H1 (cell line): Measurements from ENCODE around the gene ZSWIM2. TPM values are rescaled to one million over a fixed set of nuclear protein-coding genes. Genes with fewer than 3 reads are reported as not detected.

ENCODE experiments used
- CTCF ChIA-PET: fragments of 300-600 bp; sonication (Branson Sonifier 250); formaldehyde crosslinking; loops from one replicate; lab custom pipeline; 2021; ENCODE audit not compliant: partially characterized antibody; lab: Charles Lee
- POLR2A ChIA-PET: fragments of 300-600 bp; sonication (Branson Sonifier 250); formaldehyde crosslinking; loops from one replicate; lab custom pipeline; 2021; ENCODE audit warnings: inconsistent platforms; ENCODE audit not compliant: partially characterized antibody; lab: Charles Lee
- DNase-seq, 2 experiments: peaks; one replicate each; pipeline versions ENCODE4 v3.0.0 to v3.0.0-alpha.2; 2010 to 2022; ENCODE audit warnings: low spot score in 2 of 2, low read depth in 1 of 2, mixed read lengths in 1 of 2
- FAIRE-seq: peaks from 2 replicates; lab custom pipeline; 2011; peaks lifted over from hg19 to GRCh38; lab: Jason Lieb, UNC
- H2AFZ ChIP-seq: 2 replicates; pipeline ENCODE4 v1.8.1; 2012; ENCODE audit warnings: low read length, inconsistent platforms
- H2AK5ac ChIP-seq: 2 replicates; pipeline ENCODE4 v1.6.1; 2013; ENCODE audit warnings: low read depth, low read length
- H2BK120ac ChIP-seq: replicated peaks from 2 replicates; pipeline ENCODE3; 2013; ENCODE audit warnings: low read depth, low read length, inconsistent platforms
- H2BK12ac ChIP-seq: 2 replicates; pipeline ENCODE4 v1.6.1; 2013; ENCODE audit warnings: low read depth, low read length
- H2BK15ac ChIP-seq: 2 replicates; pipeline ENCODE4 v1.6.1; 2013; ENCODE audit warnings: low read length
- H2BK20ac ChIP-seq: 2 replicates; pipeline ENCODE4 v1.6.1; 2013; ENCODE audit warnings: low read length
- H2BK5ac ChIP-seq: 2 replicates; pipeline ENCODE4 v1.6.1; 2013; ENCODE audit warnings: low read depth, low read length
- H3K14ac ChIP-seq: 2 replicates; pipeline ENCODE4 v1.6.1; 2013; ENCODE audit warnings: inconsistent platforms; ENCODE audit not compliant: insufficient read length
- H3K18ac ChIP-seq: 2 replicates; pipeline ENCODE4 v1.6.1; 2013; ENCODE audit warnings: low read length; ENCODE audit errors: extremely low read depth
- H3K23ac ChIP-seq: 2 replicates; pipeline ENCODE4 v1.6.1; 2013; ENCODE audit warnings: inconsistent platforms; ENCODE audit not compliant: insufficient read length
- H3K23me2 ChIP-seq: 2 replicates; pipeline ENCODE4 v1.6.1; 2013; ENCODE audit warnings: low read depth, low read length
- H3K27ac ChIP-seq: 2 replicates; pipeline ENCODE4 v1.6.1; 2011; ENCODE audit warnings: low read depth, low read length, inconsistent platforms
- H3K27me3 ChIP-seq, 4 experiments: replicated peaks in 1 of 4; 1 replicate in 1 of 4; 2 replicates in 3 of 4; pipeline versions ENCODE4 v1.6.1 to v1.8.1; 2011 to 2013; ENCODE audit warnings: low read length in 3 of 4, mild to moderate bottlenecking in 3 of 4, inconsistent platforms in 2 of 4, mixed read lengths in 2 of 4, moderate library complexity in 1 of 4; ENCODE audit not compliant: control insufficient read depth in 3 of 4, insufficient read depth in 3 of 4; ENCODE audit errors: extremely low read depth in 1 of 4
- H3K36me3 ChIP-seq, 4 experiments: 2 replicates each; pipeline versions ENCODE4 v1.6.1 to v1.8.1; 2011 to 2013; ENCODE audit warnings: mild to moderate bottlenecking in 4 of 4, low read length in 3 of 4, moderate library complexity in 2 of 4, control low read depth in 1 of 4, inconsistent platforms in 1 of 4; ENCODE audit not compliant: insufficient read depth in 4 of 4, control insufficient read depth in 2 of 4
- H3K4ac ChIP-seq: replicated peaks from 2 replicates; pipeline ENCODE3; 2013; ENCODE audit warnings: low read length, low read depth, mixed read lengths, inconsistent platforms; ENCODE audit not compliant: insufficient read length
- H3K4me1 ChIP-seq, 4 experiments: replicated peaks in 1 of 4; 1 replicate in 1 of 4; 2 replicates in 3 of 4; pipeline versions ENCODE4 v1.6.1 to v1.8.1; 2011 to 2013; ENCODE audit warnings: low read length in 3 of 4, inconsistent platforms in 2 of 4, mixed read lengths in 1 of 4; ENCODE audit not compliant: insufficient read depth in 4 of 4, control insufficient read depth in 3 of 4
- H3K4me2 ChIP-seq, 2 experiments: 2 replicates each; pipeline versions ENCODE4 v1.6.1 to v1.8.1; 2011 to 2013; ENCODE audit warnings: low read depth in 2 of 2, low read length in 2 of 2, control low read depth in 1 of 2, inconsistent platforms in 1 of 2, mild to moderate bottlenecking in 1 of 2; ENCODE audit not compliant: insufficient read depth in 1 of 2
- H3K4me3 ChIP-seq, 4 experiments: fragments of 200-600, 300-600 bp in 1 of 4; sonication (generic), shearing (Covaris generic), sonication (Bioruptor Twin) in 1 of 4; 2 replicates each; pipeline versions ENCODE4 v1.5.1 to v1.8.1; 2011 to 2016; ENCODE audit warnings: low read length in 4 of 4, low read depth in 3 of 4, control low read depth in 2 of 4, inconsistent platforms in 2 of 4, mild to moderate bottlenecking in 2 of 4, mixed read lengths in 1 of 4, moderate library complexity in 1 of 4; ENCODE audit not compliant: insufficient read depth in 2 of 4; ENCODE audit errors: extremely low read depth in 1 of 4
- H3K56ac ChIP-seq: replicated peaks from 2 replicates; pipeline ENCODE3; 2013; ENCODE audit warnings: low read depth, mild to moderate bottlenecking, mixed read lengths, low read length, inconsistent platforms; ENCODE audit not compliant: insufficient read length
- H3K79me1 ChIP-seq: 2 replicates; pipeline ENCODE4 v1.6.1; 2013; ENCODE audit warnings: low read depth, low read length, control low read depth
- H3K79me2 ChIP-seq, 2 experiments: 2 replicates each; pipeline versions ENCODE4 v1.6.1 to v1.8.1; 2012 to 2013; ENCODE audit warnings: low read length in 2 of 2, mild to moderate bottlenecking in 2 of 2, inconsistent platforms in 1 of 2; ENCODE audit not compliant: insufficient read depth in 2 of 2, control insufficient read depth in 1 of 2
- H3K9ac ChIP-seq, 4 experiments: replicated peaks in 1 of 4; 1 replicate in 1 of 4; 2 replicates in 3 of 4; pipeline versions ENCODE4 v1.6.1 to v1.8.1; 2011 to 2013; ENCODE audit warnings: low read depth in 3 of 4, low read length in 3 of 4, control low read depth in 2 of 4, mild to moderate bottlenecking in 2 of 4, moderate library complexity in 2 of 4, inconsistent platforms in 1 of 4; ENCODE audit errors: extremely low read depth in 1 of 4
- H3K9me3 ChIP-seq, 2 experiments: 2 replicates each; pipeline versions ENCODE4 v1.6.1 to v1.8.1; 2012 to 2013; ENCODE audit warnings: mild to moderate bottlenecking in 2 of 2, moderate library complexity in 2 of 2, control low read depth in 1 of 2, inconsistent platforms in 1 of 2, low read depth in 1 of 2, low read length in 1 of 2, mixed read lengths in 1 of 2; ENCODE audit not compliant: insufficient read depth in 2 of 2
- H4K20me1 ChIP-seq, 2 experiments: replicated peaks in 1 of 2; 2 replicates each; pipeline versions ENCODE3 to v1.8.1; 2011 to 2013; ENCODE audit warnings: inconsistent platforms in 2 of 2, low read length in 2 of 2, mild to moderate bottlenecking in 1 of 2; ENCODE audit not compliant: insufficient read depth in 2 of 2, control insufficient read depth in 1 of 2
- H4K5ac ChIP-seq: 2 replicates; pipeline ENCODE4 v1.6.1; 2013; ENCODE audit warnings: low read length, low read depth, mixed read lengths, inconsistent platforms; ENCODE audit not compliant: insufficient read length
- H4K8ac ChIP-seq: 2 replicates; pipeline ENCODE4 v1.8.0; 2013; ENCODE audit warnings: mild to moderate bottlenecking, moderate library complexity, low read length, inconsistent platforms; ENCODE audit not compliant: insufficient read depth; ENCODE audit errors: extremely low read depth
- H4K91ac ChIP-seq: replicated peaks from 2 replicates; pipeline ENCODE3; 2013; ENCODE audit warnings: low read length, mixed read lengths, inconsistent platforms; ENCODE audit not compliant: insufficient read length
- CREB1 ChIP-seq: IDR thresholded peaks from 2 replicates; pipeline ENCODE4 v1.6.1; 2012; ENCODE audit warnings: inconsistent platforms
- HDAC6 ChIP-seq: IDR thresholded peaks from one replicate; pipeline ENCODE4 v1.7.1; 2012; ENCODE audit warnings: low read depth, mild to moderate bottlenecking, inconsistent platforms, low read length, moderate library complexity
- WGBS, 2 experiments: shearing (Covaris generic) in 1 of 2; methylation state at CpG; one replicate each; pipeline versions ENCODE4 v1.1.6 to v1.1.7; 2013 to 2015; ENCODE audit warnings: low lambda C conversion rate in 2 of 2, mixed read lengths in 2 of 2, inconsistent platforms in 1 of 2, low coverage in 1 of 2, missing lambda C conversion rate in 1 of 2; ENCODE audit not compliant: insufficient replicate concordance in 2 of 2, insufficient coverage in 1 of 2, insufficient read length in 1 of 2; ENCODE audit errors: extremely low coverage in 1 of 2, missing lambda C conversion rate in 1 of 2; 5-methylcytosine and 5-hydroxymethylcytosine counted together
- polyA plus RNA-seq, 7 experiments: library from polyadenylated mRNA; depleted of rRNA in 3 of 7; stranded (reverse) in 5 of 7; unstranded in 2 of 7; fragments of >200 nt in 5 of 7; fragments of 200-250 nt in 2 of 7; gene quantifications; 1 replicate in 5 of 7; 2 replicates in 1 of 7; 4 replicates in 1 of 7; pipeline versions ENCODE4 v1.2.1 to v1.2.3, GENCODE V29; 2011 to 2013; ENCODE audit warnings: missing spikeins in 2 of 7, mixed read lengths in 2 of 7
- total RNA-seq: library from RNA; stranded (reverse); fragmentation: NEBNext Ultra II Directional; extraction: Animal tissue kit (Norgen Biotek cat#: 25700); gene quantifications from 2 replicates; pipeline ENCODE4 v1.2.1, GENCODE V29; 2021

Gene ZSWIM2
- total and polyA plus RNA-seq, 2 of the 8 experiments (the other 6 are each of a cell fraction or from before 2014, with no cell fraction given): not detected

DNA sequence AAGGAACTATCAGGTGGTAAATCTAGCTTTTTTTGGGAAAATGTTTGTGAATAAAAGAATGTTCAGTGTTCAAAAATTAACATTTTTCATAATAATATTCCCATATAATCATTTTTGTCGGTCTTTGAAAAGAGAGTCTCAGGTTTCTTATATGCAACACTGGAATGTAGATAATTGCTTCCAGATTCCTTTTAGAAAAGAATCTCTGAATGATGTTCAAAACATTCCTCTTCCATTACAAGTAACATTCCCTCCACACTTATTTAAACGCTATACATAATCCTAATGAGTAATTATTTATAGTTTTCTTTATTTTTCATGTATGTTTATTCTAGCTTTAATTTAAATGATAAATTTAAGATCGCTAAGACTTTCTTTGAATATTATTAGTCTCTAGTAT lies 7.0 kb downstream of the ZSWIM2 start (continued):
- TF ChIP-seq CREB1: no peak

- POLR2A ChIA-PET: no interaction called here
- no peak overlapping the region for H4K91ac ChIP-seq
- no peaks in the 10 kb centered on the region for H3K79me1 ChIP-seq
- H4K8ac ChIP-seq: no peak overlapping the region
- H2BK12ac ChIP-seq: no peak overlapping the region
- no peak for DNase-seq
- H3K23ac ChIP-seq: no peak overlapping the region
- H3K27me3 ChIP-seq: peaks cover 0 to 2% (median 0%) of the 10 kb centered on the region in 4 experiments; a peak in 1 of 7 replicates
- no peak overlapping the region for H3K9ac ChIP-seq
- H2AK5ac ChIP-seq: no peak overlapping the region
- H3K4me3 ChIP-seq: no peak overlapping the region
- H3K4me1 ChIP-seq: no peaks in the 10 kb centered on the region
- no peaks in the 10 kb centered on the region for H3K9me3 ChIP-seq
- H3K27ac ChIP-seq: no peak overlapping the region
- H3K56ac ChIP-seq: no peak overlapping the region
- no peak overlapping the region for H3K18ac ChIP-seq
- H3K23me2 ChIP-seq: no peaks in the 10 kb centered on the region
- H2BK15ac ChIP-seq: no peak overlapping the region
- no peak overlapping the region for H3K4me2 ChIP-seq
- no peak overlapping the region for H3K4ac ChIP-seq
- no peak overlapping the region for H4K5ac ChIP-seq
- no peak overlapping the region for H3K14ac ChIP-seq
- no peak for FAIRE-seq
- H4K20me1 ChIP-seq: no peaks in the 10 kb centered on the region
- no peak overlapping the region for H2BK5ac ChIP-seq
- no peak overlapping the region for H2BK120ac ChIP-seq
- CTCF ChIA-PET: no interaction called here
- WGBS, 2 experiments: 100% methylated on average over 1 of the region's 1 CpG; no CpG with 5 or more reads in 1 of the 2 experiments
- no peak for TF ChIP-seq HDAC6
- H3K79me2 ChIP-seq: no peaks in the 10 kb centered on the region
- H2BK20ac ChIP-seq: no peak overlapping the region
- no peaks in the 10 kb centered on the region for H3K36me3 ChIP-seq
- H2AFZ ChIP-seq: no peak overlapping the region
Observed at GRCh38 chr2:186835628-186836027, 13.3 kb downstream of the ZSWIM2 start.
